ENCODE results near the gene PRSS48.

DNA sequence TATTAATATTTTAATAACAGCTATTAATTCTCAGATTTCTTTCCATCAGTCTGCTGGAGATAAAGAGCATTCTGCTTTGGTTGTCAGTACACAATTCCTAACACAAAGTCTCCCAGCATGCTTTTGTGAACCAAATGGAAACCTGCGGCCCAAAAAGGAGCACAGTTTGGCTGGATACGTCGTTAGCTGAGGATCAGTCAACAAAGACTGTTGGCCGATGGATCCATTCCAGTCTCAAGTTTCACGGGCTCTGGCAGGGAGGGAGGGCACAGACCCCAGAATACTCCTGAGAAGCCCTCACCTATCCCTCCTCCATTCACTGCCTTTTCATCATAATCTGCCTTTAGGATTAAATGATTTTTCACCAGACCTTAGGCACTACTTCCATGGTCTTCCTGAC, 26.3 kb upstream of the PRSS48 start:
- TF ChIP-seq, protein P1, sequence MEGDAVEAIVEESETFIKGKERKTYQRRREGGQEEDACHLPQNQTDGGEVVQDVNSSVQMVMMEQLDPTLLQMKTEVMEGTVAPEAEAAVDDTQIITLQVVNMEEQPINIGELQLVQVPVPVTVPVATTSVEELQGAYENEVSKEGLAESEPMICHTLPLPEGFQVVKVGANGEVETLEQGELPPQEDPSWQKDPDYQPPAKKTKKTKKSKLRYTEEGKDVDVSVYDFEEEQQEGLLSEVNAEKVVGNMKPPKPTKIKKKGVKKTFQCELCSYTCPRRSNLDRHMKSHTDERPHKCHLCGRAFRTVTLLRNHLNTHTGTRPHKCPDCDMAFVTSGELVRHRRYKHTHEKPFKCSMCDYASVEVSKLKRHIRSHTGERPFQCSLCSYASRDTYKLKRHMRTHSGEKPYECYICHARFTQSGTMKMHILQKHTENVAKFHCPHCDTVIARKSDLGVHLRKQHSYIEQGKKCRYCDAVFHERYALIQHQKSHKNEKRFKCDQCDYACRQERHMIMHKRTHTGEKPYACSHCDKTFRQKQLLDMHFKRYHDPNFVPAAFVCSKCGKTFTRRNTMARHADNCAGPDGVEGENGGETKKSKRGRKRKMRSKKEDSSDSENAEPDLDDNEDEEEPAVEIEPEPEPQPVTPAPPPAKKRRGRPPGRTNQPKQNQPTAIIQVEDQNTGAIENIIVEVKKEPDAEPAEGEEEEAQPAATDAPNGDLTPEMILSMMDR (IDR thresholded peaks at IDR 0.05) = no peak
- no peak for TF ChIP-seq POLR2A (IDR thresholded peaks at IDR 0.05)

All from uterus (tissue), 2 donors.